Cardiac septum (tissue), 1 donor: ENCODE measurements around the gene PSEN2. TPM values are rescaled to one million over a fixed set of nuclear protein-coding genes. Genes with fewer than 3 reads are reported as not detected.
"Not testable (repeated sequence)": the region's sequence is repeated elsewhere in the genome, so short reads cannot be mapped to it uniquely, and the experiment has no call there.

Source experiments
- DNase-seq: peaks from one replicate; pipeline ENCODE4 v3.0.0-alpha.2; 2020; ENCODE audit warnings: low spot score
- intact Hi-C: fragments of 100-400 bp; cut with DNase I; formaldehyde crosslinking; loops from one replicate; pipeline ENCODE4 v1.14.0; 2022
- total RNA-seq: library from RNA; stranded (reverse); fragmentation: NEBNext Ultra II Directional; extraction: Animal tissue kit (Norgen Biotek cat#: 25700); gene quantifications from one replicate; pipeline ENCODE4 v1.2.1, GENCODE V29; 2021
- donor health status: DM: no; HTN: no; CAD: no.

The PSEN2 gene
- total RNA-seq, 1 donor from 2014 or later, result 21.5 TPM

GRCh38 chr1:226854548-226854947 is 15.9 kb upstream of the PSEN2 start:
- DNase-seq, intact Hi-C loops: not testable (repeated sequence)

- DNase-seq, result no peak
- intact Hi-C loops, result no loop called here
These were observed 7.5 kb upstream of the PSEN2 start for GRCh38 chr1:226862890-226863289.

GRCh38 chr1:226863446-226863845 is 7.0 kb upstream of the PSEN2 start:
- intact Hi-C loops, result no loop called here

GRCh38 chr1:226864311-226864710 is 6.1 kb upstream of the PSEN2 start:
- intact Hi-C loops, result no loop called here
- DNase-seq, result peak; percentile 50

More at GRCh38 chr1:226863446-226863845, 7.0 kb upstream of the PSEN2 start:
- DNase-seq, result peak; percentile 68

- intact Hi-C loops, result no loop called here
- DNase-seq, result no peak
These were observed 4.8 kb upstream of the PSEN2 start for GRCh38 chr1:226865590-226865989.

- DNase-seq, result peak; percentile 43
- intact Hi-C loops, result no loop called here
These were observed 2.9 kb upstream of the PSEN2 start for GRCh38 chr1:226867461-226868054.

GRCh38 chr1:226868726-226869125 is 1.7 kb upstream of the PSEN2 start:
- DNase-seq, result no peak
- intact Hi-C loops, result no loop called here

- intact Hi-C loops, result loop anchor here (5.0 kb wide), 1 partner anchor 67 kb away; no protein-coding TSS in a partner anchor
- no peak for DNase-seq
These were observed 403 bp upstream of the PSEN2 start for GRCh38 chr1:226870026-226870400.

- intact Hi-C loops, result loop anchor here (5.0 kb wide), 1 partner anchor 66 kb away; no protein-coding TSS in a partner anchor
- peak; percentile 62 for DNase-seq
These were observed 1.4 kb downstream of the PSEN2 start for GRCh38 chr1:226871636-226872327.

- intact Hi-C loops, result loop anchor here (5.0 kb wide), 1 partner anchor 65 kb away; no protein-coding TSS in a partner anchor
- peak; percentile 53 for DNase-seq
These were observed 2.0 kb downstream of the PSEN2 start for GRCh38 chr1:226872437-226872836.

GRCh38 chr1:226873771-226874578 is 3.6 kb downstream of the PSEN2 start:
- intact Hi-C loops, result loop anchor here (5.0 kb wide), 1 partner anchor 63 kb away; no protein-coding TSS in a partner anchor
- peak; percentile 57 for DNase-seq

- intact Hi-C loops, result loop anchor here (5.0 kb wide), 1 partner anchor 62 kb away; no protein-coding TSS in a partner anchor
- peak; percentile 74 for DNase-seq
These were observed 4.4 kb downstream of the PSEN2 start for GRCh38 chr1:226874579-226875425.

GRCh38 chr1:226875641-226876295 is 5.4 kb downstream of the PSEN2 start:
- peak; percentile 67 for DNase-seq
- intact Hi-C loops, result no loop called here

- peak; percentile 1 for DNase-seq
- intact Hi-C loops, result no loop called here
These were observed 7.3 kb downstream of the PSEN2 start for GRCh38 chr1:226877669-226878068.

GRCh38 chr1:226880372-226881287 is 10.2 kb downstream of the PSEN2 start:
- DNase-seq, result peak; percentile 63
- intact Hi-C loops, result no loop called here

GRCh38 chr1:226881515-226882185 is 11.2 kb downstream of the PSEN2 start:
- intact Hi-C loops, result no loop called here
- peak; percentile 62 for DNase-seq

GRCh38 chr1:226882187-226882586 is 11.8 kb downstream of the PSEN2 start:
- intact Hi-C loops, result no loop called here
- DNase-seq, result peak; percentile 63
